ENCODE data around the gene MXD4.

Gene MXD4

GRCh38 chr4:2241003-2241402 is 20.9 kb downstream of the MXD4 start:
- H3K4me1 ChIP-seq (ENCODE audit: low read length): peaks cover 35% of the 10 kb centered on the region
- peak overlapping the region; percentile 71; the same call in 1 of the 2 replicates for H2AFZ ChIP-seq (ENCODE audit: low read length)
- H3K9ac ChIP-seq (ENCODE audit: low read length): peak overlapping the region; percentile 88
- H3K27ac ChIP-seq (ENCODE audit: low read length): peak overlapping the region; percentile 74
- peaks cover 14% of the 10 kb centered on the region for H3F3A ChIP-seq (ENCODE audit: insufficient read depth, low read length)
- H3K9me3 ChIP-seq (replicated peaks; ENCODE audit: insufficient read depth, low read length): no peaks in the 10 kb centered on the region
- peaks cover 3% of the 10 kb centered on the region; the same call in 1 of the 2 replicates for H3K36me3 ChIP-seq (replicated peaks; ENCODE audit: insufficient read depth, low read length)
- H3K4me3 ChIP-seq (ENCODE audit: low read length): peak overlapping the region; percentile 89
- H3K4me2 ChIP-seq (ENCODE audit: low read depth, low read length): peak overlapping the region; percentile 76
- H3K27me3 ChIP-seq (replicated peaks; ENCODE audit: insufficient read depth, low read length): no peaks in the 10 kb centered on the region
- no peak for TF ChIP-seq CTCF (IDR thresholded peaks at IDR 0.05; ENCODE audit: low read length)
- no peak for TF ChIP-seq EZH2 (optimal IDR thresholded peaks at IDR 0.05; ENCODE audit: low read depth, low read length)
- no peak for TF ChIP-seq EZH2phosphoT487 (IDR thresholded peaks at IDR 0.05; ENCODE audit: low read length)
- no peaks in the 10 kb centered on the region for H3K9me2 ChIP-seq (replicated peaks; ENCODE audit: insufficient read depth, low read length)
- peak; percentile 55 for DNase-seq
- H3K79me2 ChIP-seq (ENCODE audit: low read length): peaks cover 55% of the 10 kb centered on the region
- H4K20me1 ChIP-seq (ENCODE audit: insufficient read depth, low read length): peaks cover 14% of the 10 kb centered on the region; the same call in 1 of the 2 replicates

- no peak for DNase-seq
- H3K9me3 ChIP-seq (replicated peaks; ENCODE audit: insufficient read depth, low read length): no peaks in the 10 kb centered on the region
- H3K9me2 ChIP-seq (replicated peaks; ENCODE audit: insufficient read depth, low read length): no peaks in the 10 kb centered on the region
- H3K4me2 ChIP-seq (ENCODE audit: low read depth, low read length): no peak overlapping the region
- H4K20me1 ChIP-seq (ENCODE audit: insufficient read depth, low read length): peaks cover 14% of the 10 kb centered on the region; the same call in 1 of the 2 replicates
- H3K79me2 ChIP-seq (ENCODE audit: low read length): peaks cover 90% of the 10 kb centered on the region
- no peak overlapping the region for H3K4me3 ChIP-seq (ENCODE audit: low read length)
- peaks cover 19% of the 10 kb centered on the region for H3K4me1 ChIP-seq (ENCODE audit: low read length)
- no peak overlapping the region for H3K9ac ChIP-seq (ENCODE audit: low read length)
- peaks cover 4% of the 10 kb centered on the region; the same call in 1 of the 2 replicates for H3K36me3 ChIP-seq (replicated peaks; ENCODE audit: insufficient read depth, low read length)
- TF ChIP-seq EZH2phosphoT487 (IDR thresholded peaks at IDR 0.05; ENCODE audit: low read length) (no peak), EZH2 (optimal IDR thresholded peaks at IDR 0.05; ENCODE audit: low read depth, low read length) (no peak), CTCF (IDR thresholded peaks at IDR 0.05; ENCODE audit: low read length) (no peak)
- H2AFZ ChIP-seq (ENCODE audit: low read length): no peak overlapping the region
- no peaks in the 10 kb centered on the region for H3K27me3 ChIP-seq (replicated peaks; ENCODE audit: insufficient read depth, low read length)
- H3F3A ChIP-seq (ENCODE audit: insufficient read depth, low read length): peaks cover 6% of the 10 kb centered on the region; the same call in 1 of the 2 replicates
- no peak overlapping the region for H3K27ac ChIP-seq (ENCODE audit: low read length)
These were observed 24.8 kb downstream of the MXD4 start for GRCh38 chr4:2236944-2237666.

DNA sequence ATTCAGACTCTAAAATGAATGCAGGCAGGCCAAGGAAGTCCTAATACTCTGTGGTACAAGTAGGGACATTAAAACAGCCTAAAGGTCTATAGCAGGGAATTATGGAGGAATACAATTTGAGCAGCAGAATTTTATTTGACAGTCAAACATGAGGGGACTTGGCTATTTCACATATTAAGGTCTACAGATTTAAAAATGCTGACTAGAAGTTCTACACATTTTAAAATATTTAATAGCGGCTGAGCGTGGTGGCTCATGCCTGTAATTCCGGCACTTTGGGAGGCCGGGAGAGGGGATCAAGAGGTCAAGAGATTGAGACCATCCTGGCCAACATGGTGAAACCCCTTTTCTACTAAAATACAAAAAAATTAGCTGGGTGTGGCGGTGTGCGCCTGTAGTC is 30.8 kb downstream of the MXD4 start:
- no peak overlapping the region for H3K4me2 ChIP-seq (ENCODE audit: low read depth, low read length)
- no peaks in the 10 kb centered on the region; the same call in 1 of the 2 replicates for H4K20me1 ChIP-seq (ENCODE audit: insufficient read depth, low read length)
- DNase-seq: no peak
- H3K9me3 ChIP-seq (replicated peaks; ENCODE audit: insufficient read depth, low read length): no peaks in the 10 kb centered on the region
- H3K27me3 ChIP-seq (replicated peaks; ENCODE audit: insufficient read depth, low read length): no peaks in the 10 kb centered on the region
- peaks cover 2% of the 10 kb centered on the region; the same call in 1 of the 2 replicates for H3F3A ChIP-seq (ENCODE audit: insufficient read depth, low read length)
- peaks cover 5% of the 10 kb centered on the region; the same call in 1 of the 2 replicates for H3K36me3 ChIP-seq (replicated peaks; ENCODE audit: insufficient read depth, low read length)
- no peaks in the 10 kb centered on the region for H3K9me2 ChIP-seq (replicated peaks; ENCODE audit: insufficient read depth, low read length)
- H3K4me1 ChIP-seq (ENCODE audit: low read length): no peaks in the 10 kb centered on the region
- peaks cover 36% of the 10 kb centered on the region for H3K79me2 ChIP-seq (ENCODE audit: low read length)
- no peak overlapping the region for H3K9ac ChIP-seq (ENCODE audit: low read length)
- H3K4me3 ChIP-seq (ENCODE audit: low read length): no peak overlapping the region
- no peak overlapping the region for H2AFZ ChIP-seq (ENCODE audit: low read length)
- TF ChIP-seq EZH2phosphoT487 (IDR thresholded peaks at IDR 0.05; ENCODE audit: low read length) (no peak), CTCF (IDR thresholded peaks at IDR 0.05; ENCODE audit: low read length) (no peak), EZH2 (optimal IDR thresholded peaks at IDR 0.05; ENCODE audit: low read depth, low read length) (no peak)
- no peak overlapping the region for H3K27ac ChIP-seq (ENCODE audit: low read length)

Measured in MM.1S (cell line).